Esophagus squamous epithelium (tissue), 4 donors: Measurements from ENCODE around the gene FAM20A.

Experiments
- POLR2A ChIP-seq, 4 donors: fragments of 450-650 bp; IDR thresholded peaks; one replicate each; pipeline ENCODE4 v1.6.1; 2017; ENCODE audit warnings: antibody characterized with exemption in 4 of 4, mild to moderate bottlenecking in 4 of 4, moderate library complexity in 3 of 4
- TF ChIP-seq, protein P1 (sequence below), 6 experiments: fragments of 450-650 bp in 4 of 6; fragments of 200-600 bp in 2 of 6; sonication (generic) in 2 of 6; IDR thresholded peaks; one replicate each; pipeline ENCODE4 v1.5.1; 2016 to 2019; ENCODE audit warnings: antibody characterized with exemption in 6 of 6, mild to moderate bottlenecking in 4 of 6, moderate library complexity in 4 of 6

GRCh38 chr17:68512960-68513474 lies 88.2 kb downstream of the FAM20A start:
- TF ChIP-seq, protein P1, sequence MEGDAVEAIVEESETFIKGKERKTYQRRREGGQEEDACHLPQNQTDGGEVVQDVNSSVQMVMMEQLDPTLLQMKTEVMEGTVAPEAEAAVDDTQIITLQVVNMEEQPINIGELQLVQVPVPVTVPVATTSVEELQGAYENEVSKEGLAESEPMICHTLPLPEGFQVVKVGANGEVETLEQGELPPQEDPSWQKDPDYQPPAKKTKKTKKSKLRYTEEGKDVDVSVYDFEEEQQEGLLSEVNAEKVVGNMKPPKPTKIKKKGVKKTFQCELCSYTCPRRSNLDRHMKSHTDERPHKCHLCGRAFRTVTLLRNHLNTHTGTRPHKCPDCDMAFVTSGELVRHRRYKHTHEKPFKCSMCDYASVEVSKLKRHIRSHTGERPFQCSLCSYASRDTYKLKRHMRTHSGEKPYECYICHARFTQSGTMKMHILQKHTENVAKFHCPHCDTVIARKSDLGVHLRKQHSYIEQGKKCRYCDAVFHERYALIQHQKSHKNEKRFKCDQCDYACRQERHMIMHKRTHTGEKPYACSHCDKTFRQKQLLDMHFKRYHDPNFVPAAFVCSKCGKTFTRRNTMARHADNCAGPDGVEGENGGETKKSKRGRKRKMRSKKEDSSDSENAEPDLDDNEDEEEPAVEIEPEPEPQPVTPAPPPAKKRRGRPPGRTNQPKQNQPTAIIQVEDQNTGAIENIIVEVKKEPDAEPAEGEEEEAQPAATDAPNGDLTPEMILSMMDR (IDR thresholded peaks at IDR 0.05) = no peak
- TF ChIP-seq POLR2A (IDR thresholded peaks at IDR 0.05) = no peak
